GM15510 (cell line): Measurements from ENCODE around the gene PER1.
A peak's percentile ranks its signal among the peaks of the same experiment; 100 is the strongest.

Experiments used
- POLR2A ChIP-seq: IDR thresholded peaks from 3 replicates; pipeline ENCODE4 v1.6.1; 2011; ENCODE audit warnings: borderline replicate concordance; ENCODE audit not compliant: insufficient read length; ENCODE audit errors: extremely low read depth

The PER1 gene

DNA sequence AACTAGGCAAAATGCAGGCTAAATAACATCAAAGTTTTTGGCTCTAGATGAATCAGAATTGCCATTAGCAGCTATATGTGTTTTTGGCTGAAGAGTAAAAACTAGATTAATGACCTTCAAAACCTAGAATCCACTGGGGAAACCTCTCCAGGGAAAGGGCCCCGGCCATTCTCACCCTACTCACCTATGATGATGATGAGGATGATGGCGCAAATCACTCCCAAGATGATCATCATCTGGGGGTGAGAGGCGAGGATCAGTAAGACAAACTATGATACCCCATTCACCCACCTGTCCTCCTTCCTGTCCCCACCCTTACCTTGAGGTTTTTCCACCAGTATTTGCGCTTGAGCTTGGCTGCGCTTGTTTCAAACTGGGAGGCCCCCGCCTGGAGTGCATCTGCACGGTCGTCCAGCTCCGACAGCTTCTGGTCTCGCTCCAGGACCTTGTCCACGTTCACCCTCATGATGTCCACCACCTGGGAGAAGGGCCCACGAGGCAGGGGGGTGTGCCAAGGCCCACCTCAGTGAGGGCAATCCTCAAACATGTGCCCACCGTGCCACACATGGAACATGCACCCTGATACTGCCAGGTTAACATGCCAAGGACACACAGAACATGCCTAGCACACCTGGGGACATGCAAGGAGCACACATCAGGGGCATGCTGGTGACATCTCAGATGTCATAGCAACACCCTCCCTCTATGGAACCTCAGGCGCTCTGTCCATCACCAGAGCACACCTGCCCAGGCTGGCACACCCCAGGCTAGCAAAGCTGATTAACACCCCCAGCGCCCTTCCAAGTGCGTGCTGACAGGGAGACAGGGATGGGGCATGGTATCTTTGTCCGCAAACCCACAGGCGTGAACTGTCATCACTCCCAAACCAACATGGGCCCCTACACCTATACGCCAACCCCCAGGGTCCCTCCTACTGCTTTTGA, 9.4 kb upstream of the PER1 start:
- no peak for TF ChIP-seq POLR2A

DNA sequence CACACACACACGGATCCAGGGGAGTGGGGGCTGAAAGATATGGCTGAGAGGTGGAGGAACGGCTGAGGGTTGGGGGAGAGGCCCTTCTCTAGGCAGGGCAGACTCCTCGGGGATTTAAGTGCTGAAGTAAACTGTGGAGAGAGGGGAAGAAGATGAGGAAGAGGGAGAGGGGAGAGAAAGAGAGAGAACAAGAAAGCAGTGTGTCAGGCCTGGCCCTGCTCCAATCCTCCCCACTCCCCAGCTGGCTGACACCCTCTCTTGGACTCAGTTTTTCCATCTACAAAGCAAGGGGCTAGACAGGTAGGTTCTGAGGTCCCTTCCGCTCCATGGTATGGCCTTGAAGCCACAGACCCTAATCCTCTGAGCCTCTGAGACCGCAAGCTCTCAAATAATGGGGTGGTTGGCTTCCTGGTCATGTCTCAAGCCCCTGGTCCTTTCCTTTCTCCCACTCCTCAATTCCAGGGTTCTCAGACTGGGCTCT, 8.6 kb upstream of the PER1 start:
- no peak for TF ChIP-seq POLR2A

DNA sequence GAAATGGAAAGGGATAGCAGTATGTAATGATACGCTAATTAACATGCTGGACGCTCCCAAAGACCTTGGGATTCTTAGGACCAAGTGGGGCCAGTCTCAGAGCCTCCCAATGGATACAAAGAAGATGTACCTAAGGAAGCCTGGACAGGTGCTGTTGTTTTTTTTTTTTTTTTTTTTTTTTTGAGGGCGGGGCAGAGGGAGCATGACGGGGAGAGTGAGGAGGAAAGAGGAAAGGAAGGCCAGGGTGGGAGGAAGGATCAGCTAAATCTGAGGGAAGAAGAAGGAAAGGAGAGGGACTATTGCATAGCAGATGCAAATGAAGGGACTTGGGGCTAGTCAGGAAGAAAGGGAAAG, 8.0 kb upstream of the PER1 start:
- no peak for TF ChIP-seq POLR2A

DNA sequence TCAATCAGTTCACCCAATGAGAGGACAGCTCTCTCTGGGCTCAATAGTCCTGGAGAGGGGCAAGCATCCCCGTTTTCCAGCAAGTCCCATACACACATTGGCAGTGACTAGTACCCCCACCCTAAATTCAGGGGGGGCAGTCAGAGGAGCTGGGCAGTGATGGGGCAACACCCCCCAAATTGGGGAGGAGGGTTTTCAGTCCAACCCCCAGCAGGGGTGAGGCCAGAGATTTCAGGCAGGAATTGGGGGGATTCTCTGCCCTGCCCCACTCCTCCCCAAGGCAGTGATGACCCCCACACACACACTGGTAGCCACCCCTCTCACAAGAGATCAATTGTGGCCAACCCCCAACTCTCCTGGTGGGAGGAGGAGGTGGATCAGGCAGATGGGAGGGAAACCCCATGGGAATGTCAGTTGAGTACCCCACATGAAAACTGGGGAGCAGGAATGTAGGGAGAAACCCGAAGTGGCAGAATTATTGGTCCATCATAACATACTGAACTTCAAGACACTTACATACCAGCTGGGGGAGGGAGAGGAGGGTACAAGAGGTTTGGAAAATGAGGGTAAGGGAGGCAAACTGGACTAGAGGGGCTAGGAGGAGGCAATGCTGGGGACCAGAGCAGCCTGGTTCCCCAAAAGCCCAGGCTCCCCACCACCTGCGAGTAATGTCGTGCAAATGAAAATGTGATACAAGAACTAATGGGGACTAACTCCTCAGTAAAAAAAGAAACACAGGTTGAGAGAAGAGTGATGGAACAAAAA, 7.4 kb upstream of the PER1 start:
- TF ChIP-seq POLR2A, result no peak

DNA sequence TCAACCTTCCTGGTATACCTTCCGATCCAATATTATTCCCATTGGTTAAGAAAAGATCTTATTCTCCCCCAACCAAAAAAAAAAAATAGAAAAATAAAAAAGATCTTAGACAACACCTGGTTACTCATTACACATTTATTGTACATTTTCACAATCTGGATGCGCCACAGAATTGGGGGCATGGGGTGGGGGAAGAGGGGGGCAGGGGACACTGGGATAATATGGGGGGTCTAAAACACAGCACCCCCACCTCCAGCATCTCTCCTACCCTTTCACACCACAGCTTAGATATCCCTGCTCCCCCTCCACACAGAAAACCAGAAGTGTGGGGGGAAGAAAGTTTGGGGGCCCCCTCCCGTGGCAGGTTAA, 6.8 kb upstream of the PER1 start:
- TF ChIP-seq POLR2A, result no peak

DNA sequence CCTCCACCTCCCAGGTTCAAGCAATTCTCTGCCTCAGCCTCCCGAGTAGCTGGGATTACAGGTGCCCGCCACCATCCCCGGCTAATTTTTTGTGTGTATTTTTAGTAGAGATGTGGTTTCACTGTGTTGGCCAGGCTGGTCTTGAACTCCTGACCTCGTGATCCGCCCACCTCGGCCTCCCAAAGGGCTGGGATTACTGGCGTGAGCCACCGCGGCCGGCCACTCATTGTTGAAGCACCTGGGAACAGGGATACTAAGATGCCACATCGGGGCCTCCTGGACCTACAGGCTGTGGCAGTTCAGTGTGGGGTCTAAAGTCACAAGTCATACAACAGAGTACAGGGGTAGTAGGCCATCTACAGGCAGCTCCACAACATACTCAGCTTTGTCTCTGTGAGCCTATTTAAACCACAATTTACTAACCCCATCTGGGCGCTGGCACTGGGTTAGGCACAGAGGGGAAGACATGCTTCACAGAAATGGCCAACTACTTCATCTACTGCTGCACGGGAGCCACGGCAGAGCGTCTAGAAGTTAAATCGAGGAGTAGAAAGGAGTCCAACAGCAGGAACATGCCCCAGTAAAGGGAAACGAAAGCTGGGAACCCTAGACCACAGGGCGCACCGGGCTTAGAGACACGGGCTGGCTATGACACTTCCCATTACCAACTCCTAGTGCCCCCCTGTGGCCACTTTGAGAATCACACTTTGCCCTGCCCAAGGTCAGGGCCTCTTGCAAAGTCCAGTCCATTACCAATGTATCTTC, 6.2 kb upstream of the PER1 start:
- TF ChIP-seq POLR2A, result no peak

DNA sequence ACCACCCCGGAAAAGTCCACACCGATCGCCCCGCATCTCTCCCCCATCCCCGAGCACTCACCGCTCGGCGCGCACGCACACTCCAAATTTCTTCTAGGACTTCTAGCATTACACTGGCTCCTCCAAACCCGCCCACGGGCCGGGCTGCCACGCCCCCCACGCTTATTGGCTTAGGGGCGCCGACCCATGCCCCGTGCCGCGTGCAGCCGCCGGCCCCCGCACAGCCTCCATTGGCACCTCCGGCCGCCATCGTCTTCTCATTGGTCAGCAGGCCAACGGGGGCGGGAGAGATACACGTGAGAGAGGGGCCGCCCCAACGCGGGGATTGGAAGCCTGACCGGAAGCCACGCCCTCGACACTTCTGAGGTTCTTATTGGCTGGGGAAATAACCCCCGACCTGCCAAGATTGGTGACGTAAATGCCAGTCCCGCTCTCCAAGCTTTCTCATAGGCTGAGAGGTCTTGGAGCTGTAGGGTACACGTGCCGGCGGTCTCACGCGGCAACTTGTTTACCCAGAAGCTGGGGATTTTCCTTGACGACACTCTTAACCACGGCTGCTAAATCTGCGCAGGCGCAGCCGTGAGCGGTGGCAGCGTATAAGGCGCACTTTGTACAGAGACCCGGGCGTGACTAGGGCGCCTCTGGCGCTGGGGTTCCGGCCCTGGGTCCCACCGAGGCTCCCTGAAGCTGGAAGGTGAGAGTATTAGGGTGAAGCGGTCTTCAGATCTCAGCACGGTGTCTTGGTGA, 4.2 kb upstream of the PER1 start:
- peak; percentile 66 for TF ChIP-seq POLR2A

DNA sequence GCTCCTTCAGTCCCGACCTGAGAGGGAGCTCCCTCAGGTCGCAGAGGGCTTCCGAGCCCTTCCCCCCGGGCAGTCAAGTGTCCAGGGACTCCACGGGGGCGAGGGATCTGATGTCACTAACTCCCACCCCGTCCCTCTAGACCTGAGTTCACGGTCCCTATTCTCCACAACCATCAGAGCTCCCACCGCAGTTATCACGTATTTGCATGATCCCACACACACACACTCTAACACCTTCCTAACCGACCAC, 3.7 kb upstream of the PER1 start:
- no peak for TF ChIP-seq POLR2A

DNA sequence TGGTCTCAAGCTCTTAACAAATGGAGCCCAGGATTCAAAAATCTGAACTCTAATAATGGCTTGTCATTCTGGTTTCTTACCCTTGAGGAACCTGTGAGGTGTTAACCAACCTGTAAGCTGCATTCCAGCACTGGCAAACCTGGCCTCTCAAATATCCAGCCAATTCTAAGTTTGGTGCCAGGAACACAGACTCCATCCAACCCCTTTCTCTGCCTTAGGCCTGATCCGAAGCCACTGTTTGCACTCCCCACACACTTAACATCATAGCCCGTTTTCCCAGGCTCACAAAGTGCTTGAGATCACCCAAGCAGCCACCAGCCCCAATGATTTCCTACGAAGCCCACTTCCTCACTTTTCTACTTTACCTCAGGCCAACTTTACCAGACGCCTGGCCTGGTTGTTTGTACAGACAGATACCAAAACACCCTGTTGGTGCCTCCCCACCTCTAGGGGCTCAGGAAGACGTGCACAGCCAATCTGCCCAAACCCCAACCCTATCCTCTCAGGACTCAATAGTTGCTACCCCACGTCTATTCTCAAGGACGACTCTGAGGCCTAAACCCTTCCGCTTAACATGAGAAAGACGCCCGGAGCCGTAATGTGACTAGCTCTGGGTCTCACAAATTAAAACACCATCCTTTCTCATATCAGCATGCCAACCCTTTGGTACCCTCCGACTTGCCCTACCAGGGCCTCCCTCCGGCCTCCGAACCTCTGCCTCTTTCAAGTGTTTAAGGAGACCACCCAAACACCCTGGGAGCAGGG, 3.2 kb upstream of the PER1 start:
- no peak for TF ChIP-seq POLR2A

DNA sequence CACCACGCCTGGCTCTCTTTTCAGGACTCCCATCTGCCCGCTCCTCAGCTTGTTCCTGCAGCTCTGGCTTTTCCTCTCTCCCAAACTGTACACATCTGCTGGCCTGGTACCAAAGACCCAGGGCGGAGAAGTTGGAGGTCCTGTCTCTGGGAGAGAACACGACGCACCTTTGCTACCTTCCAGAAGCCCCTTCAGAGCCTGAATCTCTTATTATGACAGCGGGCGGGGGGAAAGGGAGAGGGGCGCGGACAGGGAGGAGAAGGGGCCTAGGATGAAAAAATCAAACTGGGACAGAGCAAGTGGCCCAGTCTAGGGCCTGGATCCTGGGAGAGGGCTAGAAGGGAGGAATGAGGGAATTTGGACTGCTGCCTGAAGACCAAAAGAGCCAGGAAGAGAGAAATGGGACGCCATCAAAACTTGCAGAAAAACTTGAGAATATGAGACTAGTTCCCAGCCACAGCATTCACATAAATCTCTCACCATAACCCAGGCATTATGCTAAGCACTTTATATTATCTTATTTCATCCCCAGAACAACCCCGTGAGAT, 2.5 kb upstream of the PER1 start:
- TF ChIP-seq POLR2A, result no peak

DNA sequence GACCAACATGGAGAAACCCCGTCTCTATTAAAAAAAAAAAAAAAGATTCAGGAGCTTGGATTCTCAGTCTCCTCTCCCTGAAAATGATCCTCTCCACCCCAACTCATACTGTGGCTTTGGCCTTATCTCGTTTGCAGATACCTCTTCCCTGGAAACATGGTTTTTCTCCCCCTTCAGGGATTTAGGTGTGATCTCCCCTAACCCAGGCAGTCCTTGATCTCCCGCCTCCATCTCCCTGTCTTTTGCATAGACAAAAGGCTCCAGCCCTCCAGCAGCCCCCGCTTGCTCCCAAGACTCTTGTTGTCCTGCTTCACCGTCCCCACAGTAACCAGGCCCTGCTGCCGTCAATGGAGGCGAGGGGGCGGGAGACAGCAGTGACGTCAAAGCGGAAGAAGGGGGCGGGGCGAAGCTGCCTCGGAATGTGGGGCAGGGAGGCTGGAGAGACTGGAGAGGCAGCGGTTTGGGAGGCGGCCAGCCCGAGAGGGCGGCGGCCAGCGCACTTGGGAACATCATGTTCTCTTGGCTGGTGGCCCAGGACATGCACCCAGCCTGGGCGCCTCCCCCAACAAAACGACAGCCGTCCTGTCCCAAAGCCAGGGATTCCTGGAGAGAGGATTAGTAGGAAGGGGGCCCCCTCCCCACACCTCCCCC, 1.9 kb upstream of the PER1 start:
- peak; percentile 30 for TF ChIP-seq POLR2A

DNA sequence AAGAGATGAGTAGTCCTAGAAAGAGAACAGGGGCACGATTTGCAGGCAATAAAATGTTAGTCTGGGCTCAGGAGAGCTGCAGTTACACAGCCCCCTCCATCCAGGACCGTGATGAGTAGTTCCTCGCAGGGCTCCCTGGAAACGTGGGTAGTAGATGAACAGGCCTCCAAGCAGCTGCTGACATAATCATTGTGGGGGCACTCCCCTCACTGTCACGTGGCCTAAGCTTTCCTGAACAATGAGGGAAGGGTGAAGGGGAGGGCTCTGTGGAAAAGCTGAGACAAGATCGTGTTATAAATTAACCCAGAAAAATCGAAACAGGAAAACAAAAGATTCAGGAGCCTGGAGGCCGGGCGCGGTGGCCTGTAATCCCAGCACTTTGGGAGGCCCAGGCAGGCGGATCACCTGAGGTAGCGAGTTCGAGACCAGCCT, 1.3 kb upstream of the PER1 start:
- no peak for TF ChIP-seq POLR2A

DNA sequence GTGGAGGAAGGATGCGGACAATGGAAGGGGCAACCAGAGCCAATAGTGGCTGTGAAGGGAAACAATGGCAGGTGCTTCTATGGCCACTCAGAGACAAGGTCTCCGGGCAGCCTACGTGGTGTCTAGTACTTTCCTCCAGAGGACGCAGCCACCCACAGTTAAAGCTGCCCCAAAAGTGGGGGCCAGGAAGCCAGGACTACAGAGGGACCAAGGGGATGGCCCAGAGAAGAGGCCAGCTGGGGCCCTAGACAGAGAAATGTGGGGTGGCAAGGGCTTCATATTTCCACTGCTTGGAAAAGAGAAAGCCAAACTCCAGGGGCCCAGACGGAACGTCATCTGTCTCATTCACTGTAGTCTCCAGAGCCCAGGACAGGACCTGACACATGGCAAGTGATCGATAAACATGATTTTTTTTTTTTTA, 837 bp upstream of the PER1 start:
- no peak for TF ChIP-seq POLR2A
